NCI-H2196 treated with DMSO at 0.1 percent for 48 hours (cell line): ENCODE results near the gene PARD3.

Experiments
- DNase-seq: peaks from one replicate; lab custom pipeline; 2025; ENCODE audit not compliant: unreplicated experiment; lab: John Stamatoyannopoulos, UW

The PARD3 gene

DNA sequence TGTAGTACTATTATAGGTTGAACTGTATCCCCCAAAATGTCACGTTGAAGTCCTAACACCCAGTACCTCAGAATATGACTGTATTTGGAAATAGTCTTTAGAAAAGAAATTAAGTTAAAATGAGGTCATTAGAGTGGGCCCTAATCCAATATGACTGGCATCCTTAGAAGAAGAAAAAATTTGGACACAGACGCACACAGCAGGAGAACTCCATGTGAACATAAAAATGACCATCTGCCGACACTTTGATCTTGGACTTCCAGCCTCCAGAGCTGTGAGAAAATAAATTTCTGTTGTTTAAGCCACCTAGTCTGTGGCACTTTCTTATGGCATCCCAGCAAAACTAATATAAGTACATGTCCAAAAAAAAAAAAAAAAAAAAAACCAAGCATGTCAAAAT is 225.8 kb downstream of the PARD3 start:
- no peak for DNase-seq

DNA sequence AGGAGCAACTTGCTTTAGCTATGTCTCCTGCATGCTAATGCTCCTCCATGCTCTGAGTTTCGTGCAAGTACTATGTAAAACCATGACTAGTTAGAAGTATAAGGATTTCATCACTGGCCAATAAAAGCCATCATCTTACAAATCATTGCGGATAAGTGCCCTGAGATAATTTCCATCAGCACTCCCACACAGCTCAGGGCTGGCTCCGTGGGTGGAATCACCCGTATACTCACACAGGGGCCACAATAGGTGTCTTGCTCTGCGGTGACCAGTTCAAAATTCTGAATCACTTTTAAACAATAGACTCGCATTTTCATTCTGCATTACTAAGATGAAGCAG is 227.4 kb downstream of the PARD3 start:
- no peak for DNase-seq

DNA sequence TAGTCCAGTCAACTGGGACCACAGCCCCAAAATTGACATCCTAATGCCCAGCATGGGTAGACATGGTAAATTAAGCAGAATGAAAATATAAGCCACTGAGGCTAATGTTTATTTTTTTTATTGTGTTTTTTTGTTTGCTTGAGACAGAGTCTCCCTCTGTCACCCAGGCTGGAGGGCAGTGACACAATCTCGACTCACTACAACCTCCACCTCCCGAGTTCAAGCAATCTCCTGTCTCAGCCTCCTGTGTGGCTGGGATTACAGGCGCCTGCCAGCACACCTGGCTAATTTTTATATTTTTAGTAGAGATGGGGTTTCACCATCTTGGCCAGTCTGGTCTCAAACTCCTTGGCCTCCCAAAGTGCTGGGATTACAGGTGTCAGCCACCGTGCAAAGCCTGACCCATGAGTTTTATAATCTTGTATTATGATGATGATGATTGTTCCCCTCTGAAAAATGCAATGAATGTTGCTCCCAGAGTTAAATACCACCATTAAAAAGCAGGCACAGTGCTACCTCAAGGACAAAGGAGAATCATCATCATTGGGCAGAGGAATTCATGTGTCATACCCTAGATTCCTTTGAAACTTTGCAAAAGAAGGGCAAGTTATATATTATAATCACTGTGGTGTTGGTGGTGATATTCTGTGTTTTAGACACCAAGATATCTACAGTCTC is 228.0 kb downstream of the PARD3 start:
- DNase-seq: no peak

DNA sequence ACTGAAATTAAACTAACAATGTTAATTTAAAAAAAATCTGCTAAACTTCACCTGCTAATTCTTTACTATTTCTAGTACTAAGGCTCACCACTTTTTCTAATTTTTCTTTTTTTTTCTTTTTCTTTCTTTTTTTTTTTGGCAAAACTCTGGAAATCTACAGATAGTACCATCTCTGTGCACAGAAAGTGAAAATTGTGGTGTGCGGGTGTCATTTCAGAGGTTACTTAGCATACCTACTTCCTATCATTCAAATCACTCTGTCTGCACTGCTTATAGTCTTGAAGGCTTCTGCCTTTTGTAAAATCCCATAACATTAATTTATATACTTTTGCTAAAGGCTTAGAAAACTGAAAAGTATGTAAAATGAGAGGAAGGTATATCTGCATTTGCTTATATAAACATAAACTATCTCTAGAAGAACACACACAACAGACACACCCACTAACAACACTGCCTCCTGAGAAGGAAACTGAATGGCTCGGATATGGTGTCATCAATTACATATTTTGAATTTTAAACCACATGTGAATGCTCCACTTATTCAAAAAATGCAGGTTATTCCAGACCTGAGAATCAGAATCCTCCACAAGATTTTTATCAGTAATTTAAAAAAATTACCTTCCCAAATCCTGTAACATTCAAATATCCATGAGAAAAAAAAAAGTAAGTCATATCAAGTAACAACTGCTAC is 229.5 kb downstream of the PARD3 start:
- DNase-seq: no peak

DNA sequence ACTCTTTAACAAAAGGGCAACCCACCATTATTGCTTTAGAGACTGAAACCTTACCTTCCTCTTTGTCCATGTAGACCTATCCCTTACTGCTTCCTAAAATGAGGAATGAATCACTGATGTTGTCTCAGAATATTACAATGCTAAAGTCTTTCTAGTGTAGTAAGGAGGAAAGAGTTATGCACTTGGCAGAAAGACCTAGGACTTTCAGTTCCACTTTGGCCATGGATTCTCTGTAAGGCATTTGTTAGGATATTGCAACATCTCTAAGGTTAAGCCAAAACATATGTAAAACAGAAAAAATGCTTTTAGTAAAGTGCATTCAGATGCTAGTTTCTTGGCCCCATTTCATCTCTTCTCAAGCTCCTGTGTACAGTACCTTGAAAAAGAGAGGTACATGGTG is 230.9 kb downstream of the PARD3 start:
- DNase-seq: no peak

DNA sequence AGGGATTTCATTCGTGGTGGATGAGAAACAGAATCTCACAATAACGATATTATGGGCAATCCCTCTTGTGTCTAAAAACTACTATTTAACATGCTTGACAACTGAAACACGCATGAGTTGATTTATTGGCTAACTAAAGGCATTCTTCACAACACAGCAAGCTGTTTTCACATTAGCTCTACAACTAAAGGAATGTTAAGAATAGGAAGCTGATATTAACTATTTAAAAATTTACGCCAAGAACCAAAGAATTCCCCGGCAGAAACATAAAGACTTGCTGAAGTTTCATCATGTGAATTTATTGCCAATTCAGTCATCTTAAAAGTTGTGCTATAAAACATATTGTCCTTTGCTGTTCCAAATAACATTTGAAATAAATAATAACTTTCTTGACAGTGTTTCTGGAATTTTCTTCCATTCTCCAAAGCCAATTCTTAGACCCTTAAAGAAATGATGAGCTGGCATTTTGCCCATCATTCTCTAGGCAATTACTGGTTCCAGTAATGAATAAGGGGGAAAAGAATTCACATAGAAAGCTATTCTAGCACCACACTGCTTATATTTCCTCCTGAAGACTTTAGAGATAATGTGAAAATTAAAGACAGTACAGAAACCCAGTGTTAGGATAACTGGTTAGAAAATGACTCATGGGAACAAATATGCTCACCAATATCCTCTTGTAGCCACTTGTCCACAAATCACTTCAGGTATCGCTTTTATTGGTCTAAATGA is 233.1 kb downstream of the PARD3 start:
- no peak for DNase-seq

DNA sequence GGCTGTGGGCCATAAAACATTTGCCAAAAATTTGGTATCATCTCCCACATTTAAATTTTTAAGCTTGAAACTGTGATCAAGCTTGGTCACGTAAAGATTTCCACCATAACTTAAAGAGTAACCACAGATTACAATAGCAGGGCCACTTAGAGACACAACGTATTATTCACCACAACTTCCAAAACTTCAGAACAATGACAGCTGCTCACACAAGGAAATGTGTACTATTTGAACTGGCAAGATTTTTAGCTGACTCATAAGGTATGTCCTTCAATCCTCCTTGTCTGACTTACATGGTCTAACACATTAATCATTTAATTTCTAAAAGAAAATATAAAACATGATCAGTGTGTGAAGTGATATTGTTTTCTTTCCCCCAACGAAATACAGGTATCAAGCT is 234.5 kb downstream of the PARD3 start:
- DNase-seq: no peak

DNA sequence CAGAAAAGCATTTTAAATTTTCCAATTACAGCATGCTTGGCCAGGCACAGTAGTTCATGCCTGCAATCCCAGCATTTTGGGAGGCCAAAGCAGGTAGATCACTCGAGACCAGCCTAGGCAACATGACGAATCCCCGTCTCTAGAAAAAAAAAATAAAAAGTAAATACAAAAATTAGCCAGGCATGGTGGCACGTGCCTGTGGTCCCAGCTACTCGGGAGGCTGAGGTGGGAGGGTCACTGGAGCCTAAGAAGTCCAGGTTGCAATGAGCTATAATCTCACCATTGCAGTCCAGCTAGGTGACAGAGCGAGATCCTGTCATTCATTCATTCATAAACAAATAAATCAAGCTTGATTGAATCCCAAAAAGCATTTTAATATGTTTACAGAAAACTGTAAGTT is 234.9 kb downstream of the PARD3 start:
- DNase-seq: no peak

DNA sequence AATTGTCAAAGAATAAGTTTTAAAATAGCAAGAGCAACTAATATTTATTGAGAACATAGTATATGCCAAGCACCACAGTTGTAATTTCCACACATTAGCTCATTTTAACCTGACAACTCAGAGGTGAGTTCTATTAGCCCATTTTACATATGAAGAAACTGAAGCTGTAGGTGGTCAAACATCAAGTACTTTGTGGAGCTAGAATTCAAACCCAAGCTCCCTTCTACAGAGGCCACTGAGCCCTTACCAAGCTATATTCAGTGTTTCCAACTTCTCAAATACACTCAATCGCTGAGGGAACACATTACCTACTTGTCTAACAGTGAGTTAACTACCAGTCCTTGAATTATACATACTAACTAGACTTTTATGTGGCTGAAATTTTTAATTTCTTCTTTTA is 236.6 kb downstream of the PARD3 start:
- no peak for DNase-seq

DNA sequence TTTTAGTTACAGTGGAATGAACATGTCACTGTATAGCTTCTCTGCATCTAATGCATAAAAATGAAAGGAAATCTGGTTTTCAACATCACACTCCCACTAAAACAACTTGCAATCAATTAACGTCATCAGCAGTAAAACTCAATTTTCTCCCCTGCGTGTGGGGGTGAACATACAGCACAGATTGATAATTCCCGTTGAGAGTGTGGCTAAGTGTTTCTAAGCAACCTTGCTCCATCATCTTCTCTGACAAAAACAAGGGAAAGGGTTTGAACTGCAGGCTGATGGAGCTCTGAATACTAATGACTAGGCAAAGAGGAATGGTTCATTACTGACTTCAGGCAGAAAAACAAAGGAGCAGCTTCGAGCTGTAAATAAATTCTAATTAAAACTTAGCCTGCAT is 238.3 kb downstream of the PARD3 start:
- DNase-seq: no peak

DNA sequence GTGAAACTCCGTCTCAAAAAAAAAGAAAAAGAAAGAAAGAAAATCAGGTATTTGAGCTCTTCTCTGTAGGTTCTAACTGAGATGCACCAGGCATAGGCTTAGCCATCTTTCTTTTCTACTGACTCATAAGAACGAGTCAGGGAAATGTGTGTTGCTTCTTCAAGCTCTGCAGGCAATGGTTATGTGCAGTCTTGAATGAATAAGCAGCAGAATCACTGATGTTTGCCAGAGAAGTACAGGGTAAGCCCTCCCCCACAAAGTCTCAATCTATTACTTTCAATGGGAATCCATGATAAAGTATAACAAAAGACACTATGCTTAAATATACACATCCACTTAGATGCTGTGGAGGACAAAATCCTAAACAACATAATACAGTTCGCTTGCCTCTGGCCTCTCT is 239.2 kb downstream of the PARD3 start:
- DNase-seq: no peak

DNA sequence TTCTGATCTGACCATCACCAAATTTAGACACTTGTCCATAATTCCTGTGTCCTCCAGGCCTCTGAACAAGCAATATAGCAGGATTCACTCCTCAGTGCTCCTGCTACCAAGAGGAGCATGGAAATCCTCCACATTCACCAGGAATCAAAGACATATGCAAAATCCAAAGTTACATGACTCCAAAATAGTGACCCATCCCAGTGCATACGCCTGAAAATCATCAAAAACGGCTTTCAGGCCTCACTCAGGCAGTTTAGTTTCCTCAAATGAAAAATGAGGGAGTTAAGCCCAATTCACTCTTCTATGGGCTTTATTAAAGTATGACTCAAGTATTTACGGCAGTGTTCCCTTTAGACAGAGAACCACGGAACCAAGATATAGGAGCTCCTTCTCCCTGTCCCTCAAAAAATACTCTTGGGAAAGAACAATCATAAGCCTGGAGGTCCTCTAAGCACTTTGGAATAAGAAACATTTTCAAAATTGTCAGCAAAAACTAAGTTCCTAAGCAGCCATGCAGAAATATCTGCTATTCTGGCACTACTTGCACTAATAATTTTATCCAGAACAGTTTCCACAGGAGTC is 240.7 kb downstream of the PARD3 start:
- DNase-seq: no peak

DNA sequence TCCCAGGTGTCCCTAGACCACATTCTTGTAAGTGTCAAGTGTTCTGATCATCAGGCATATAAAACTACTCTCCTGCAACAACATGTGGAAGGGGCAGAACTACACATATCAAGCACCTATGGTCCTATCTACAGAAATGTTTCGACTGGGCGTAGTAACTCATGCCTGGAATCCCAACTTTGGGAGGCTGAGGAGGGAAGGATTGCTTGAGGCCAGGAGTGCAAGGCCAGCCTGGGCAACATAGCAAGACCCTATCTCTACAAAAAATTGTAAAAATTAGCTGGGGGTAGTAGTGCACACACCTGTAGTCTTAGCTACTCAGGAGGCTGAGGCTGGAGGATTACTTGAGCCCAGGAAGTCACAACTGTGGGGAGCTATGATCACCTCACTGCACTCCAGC is 244.2 kb downstream of the PARD3 start:
- no peak for DNase-seq

DNA sequence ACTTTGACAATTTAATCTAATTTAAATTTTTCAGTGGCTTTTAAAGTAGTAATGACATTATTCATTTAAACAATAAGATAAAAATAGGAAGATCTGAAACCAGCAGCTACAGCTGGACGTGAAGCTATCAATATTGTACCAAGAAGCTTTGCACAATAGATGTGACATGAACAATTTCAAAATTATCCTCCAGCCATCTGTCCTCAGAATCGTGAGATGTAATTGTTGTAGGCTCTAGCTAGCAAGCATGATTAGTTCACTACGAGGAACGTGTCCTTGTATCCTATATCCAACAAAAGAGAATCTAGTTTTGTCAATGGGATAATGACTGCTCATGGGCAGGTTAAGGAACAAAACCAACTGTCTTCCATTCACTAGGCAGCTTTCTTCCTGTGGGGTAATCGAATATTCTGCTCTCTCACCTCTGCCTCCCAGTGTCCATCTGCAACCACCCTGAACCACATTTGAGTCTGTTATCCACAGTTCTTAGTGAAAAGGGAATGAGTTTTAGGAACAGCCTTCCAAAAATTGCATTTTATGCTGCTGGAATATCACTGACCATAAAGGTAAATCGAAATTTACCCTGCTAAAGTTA is 247.3 kb downstream of the PARD3 start:
- DNase-seq: no peak

DNA sequence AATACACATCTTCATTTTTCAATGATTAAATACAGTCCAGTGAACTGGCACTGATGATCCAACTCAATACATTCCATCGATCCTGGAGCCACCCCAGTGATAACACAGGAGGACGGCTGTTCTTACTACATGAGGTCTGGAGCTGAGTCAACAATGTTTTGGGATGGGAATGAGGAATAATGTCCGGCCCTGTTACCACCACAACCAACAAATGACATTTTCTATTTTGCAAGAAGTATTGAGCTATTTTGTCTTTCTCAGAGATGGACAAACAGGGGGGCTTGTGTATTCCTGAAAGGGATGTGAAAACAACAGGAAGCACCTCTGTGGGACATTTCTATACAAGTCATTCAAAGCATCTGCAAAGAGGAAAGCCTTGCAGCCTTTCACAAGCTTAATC is 249.2 kb downstream of the PARD3 start:
- DNase-seq: no peak

DNA sequence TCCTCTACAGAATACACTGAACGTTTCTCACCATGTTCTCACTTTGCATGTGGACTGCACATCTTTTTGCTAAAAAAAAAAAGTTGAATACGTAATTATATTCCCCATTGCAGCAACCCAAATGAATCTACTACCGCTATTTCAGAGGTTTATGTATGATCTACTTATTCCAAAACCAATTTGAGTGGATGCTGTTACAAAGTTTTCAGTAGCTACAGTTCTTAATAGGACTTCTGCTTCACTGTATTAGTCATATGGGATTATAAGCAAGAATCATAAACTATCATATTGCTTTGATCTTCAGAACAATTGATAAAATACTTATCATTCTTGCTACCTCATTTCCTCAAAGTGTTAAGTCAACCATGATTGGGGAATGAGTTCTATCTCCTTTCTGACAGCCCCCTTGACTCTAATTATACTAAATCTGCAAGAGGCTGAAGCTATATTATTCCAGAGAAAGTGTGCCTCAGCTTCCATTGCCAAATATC is 257.0 kb downstream of the PARD3 start:
- no peak for DNase-seq

DNA sequence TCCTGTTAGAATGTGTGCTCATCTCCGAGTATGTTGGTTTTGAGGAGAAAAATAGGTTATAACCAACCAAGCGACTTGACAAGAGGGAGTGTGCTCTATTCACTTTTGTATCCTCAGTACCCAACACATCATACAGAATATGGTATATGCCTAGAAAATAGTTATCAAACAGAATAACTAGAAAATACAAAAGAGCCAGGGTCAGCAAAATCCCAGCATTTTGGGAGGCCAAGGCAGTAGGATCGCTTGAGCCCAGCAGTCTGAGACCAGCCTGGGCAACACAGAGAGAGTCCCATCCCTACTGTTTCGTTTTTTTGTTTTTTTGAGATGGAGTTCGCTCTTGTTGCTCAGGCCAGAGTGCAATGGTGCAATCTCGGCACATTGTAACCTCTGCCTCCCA is 257.9 kb downstream of the PARD3 start:
- DNase-seq: no peak

DNA sequence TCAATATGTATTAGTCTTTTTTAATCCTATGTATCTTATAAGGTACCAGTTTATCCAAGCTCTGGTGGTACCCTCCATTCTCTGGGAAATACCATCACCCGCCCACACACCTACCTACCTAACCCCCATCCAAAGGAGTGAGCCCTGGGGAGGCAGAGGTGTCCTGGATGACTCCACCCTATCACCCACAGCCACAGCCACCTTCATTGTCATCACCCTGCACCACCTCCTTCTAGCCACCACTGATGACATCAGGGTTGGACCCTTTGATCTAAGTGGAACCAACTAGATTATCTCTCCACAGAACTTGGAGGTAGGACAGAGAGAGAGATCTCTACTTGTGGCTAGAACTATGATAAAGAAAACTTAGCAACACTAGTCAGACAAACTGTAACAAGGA is 259.4 kb downstream of the PARD3 start:
- no peak for DNase-seq

DNA sequence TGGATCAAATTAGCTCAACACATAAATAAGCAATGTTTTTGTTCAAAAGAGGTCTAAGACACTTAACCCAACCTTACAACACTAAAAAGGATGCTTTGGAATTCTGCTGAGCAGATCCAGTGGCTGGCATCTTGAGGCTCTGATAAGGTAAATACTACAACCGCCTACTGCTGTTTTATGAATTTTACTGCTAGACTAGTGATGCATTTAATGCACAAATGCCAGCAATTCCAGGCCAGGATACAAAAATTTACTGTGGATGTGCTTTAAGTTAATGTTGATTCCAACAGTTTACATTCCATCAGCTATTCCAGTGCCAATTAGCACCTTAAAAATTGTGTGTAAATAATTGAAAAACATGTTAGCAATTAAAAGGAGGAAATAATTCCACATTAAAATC is 261.3 kb downstream of the PARD3 start:
- DNase-seq: no peak

DNA sequence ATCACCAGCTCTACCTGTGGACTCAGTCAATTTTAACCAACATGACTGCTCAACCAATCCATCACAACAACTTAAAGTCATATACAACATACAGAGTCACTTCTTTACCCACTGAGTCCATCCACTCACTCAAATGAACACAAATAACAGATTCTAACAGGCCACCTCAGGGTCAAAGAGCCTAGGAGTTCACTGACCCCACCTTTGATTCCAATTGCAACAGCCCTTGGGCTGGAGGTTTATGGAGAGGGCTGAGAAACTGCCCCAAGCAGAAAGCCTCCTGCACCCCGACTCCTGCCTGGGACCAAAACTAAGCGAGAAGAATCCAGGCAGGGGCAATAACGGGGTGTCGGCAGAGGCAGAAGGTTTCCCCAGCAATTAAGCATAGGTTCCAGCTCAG is 263.8 kb downstream of the PARD3 start:
- no peak for DNase-seq

DNA sequence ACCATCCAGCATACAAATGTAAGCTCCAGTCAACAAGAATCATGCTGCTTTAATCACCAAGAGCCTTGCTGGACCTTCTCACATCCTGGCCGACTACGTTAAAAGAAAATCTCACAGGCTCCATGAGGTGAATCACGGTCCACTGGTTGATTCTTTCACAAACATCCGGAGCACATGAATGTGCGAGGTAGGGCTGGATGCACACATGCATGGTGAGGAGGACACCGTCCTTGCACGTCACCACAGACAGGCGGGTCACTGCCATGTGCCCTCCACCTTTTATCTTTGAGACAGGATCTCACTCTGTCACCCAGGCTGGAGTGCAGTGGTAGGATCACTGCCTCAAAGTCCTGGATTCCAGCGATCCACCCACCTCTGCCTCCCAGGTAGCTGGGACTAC is 265.1 kb downstream of the PARD3 start:
- DNase-seq: no peak

DNA sequence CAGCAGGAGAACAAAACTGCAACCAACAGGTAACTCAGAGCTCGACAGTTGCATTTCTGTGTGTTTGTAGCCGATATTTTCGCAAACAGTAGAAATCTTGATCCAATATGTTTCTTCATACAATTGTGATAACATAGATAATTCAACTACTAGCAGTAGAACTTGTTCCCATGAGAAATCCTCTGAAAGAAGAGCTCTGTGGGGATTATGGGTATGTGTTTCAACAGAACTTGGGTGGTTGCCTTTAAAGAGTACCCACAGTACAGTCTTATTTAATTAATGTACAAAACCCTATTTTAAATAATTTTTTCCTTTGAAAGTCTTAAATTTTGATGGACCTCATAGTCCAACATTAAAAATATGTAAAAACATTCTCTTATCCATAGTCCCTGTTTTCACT is 266.1 kb downstream of the PARD3 start:
- DNase-seq: no peak
